Ecto neural progenitor cell (in vitro differentiated cells): Measurements from ENCODE around the gene RAB8B.

Source experiments
- DNase-seq: peaks from one replicate; pipeline ENCODE4 v3.0.0-alpha.2; 2018; ENCODE audit warnings: low spot score

RAB8B gene

DNA sequence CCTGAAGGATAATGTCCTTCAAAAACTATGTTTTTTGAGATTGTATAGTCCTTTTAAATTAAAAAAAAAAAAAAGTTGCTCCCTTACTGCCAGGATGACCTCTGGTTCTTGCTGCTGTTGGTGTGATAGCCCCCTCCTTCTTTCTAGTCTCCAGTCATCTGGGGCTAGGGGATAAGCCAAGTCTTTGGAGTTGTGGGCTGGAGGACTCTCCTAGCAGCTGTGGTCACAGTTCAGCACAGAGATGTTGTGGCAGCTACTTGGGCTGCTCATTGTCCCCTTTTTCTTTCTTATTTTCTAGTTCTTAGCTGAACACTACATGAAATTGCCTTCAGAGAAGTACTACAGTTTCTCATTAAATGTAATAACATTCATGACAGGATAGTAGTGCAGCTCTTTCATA lies 48.8 kb downstream of the RAB8B start:
- no peak for DNase-seq

DNA sequence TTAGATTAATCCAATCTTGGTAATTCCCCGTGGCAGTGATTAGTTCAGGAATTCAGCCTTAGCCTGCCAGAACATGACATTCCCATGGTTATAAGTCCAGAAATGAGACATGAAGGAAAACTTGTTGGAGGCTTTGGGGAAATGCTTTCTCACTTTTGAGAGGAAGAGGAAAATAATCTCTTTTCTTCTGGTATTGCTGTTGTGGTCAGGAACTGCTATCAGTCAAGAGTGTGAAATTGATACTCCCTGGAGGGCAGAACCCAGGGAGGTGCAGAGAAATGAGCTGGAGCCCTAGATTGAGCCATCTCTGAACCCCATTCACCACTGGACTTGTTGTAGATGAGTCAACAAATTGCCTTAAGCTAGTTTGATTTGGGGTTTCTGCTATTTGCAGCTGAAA lies 49.4 kb downstream of the RAB8B start:
- DNase-seq, result no peak

DNA sequence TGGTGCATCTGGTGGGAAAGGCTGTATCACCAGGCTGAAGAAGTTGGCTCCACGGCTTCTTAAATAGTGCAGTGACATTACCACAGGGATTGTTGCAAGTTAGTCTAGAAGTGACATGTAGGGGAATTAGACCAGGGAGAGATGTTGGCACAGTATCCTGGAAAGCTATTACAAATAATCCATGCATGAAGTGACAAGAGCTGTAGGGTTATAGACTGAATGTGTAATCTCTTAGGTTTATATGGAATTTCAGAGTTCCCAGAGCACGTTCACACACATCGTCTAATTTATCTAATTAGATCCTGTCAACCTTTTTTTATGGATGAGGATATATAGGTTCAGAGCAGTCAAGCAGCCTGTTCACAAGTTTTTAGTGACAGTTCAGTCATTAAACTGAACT lies 50.7 kb downstream of the RAB8B start:
- DNase-seq, result no peak

DNA sequence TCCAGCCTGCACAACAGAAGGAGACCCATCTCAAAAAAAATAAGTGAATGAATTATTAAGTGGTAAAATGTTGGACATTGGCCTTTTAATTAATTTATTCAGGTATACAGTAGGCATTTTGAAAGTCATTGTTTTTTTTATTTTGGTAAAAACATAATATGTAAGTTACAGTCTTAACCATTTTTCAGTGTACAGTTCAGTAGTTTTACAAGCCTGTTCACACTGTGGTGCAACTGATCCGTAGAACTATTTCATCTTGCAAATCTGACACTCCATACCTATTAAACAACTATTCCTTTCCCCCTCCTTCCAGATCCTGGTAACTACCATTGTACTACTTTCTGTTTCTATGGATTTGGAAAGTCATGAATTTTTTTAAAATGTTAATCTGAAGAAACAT lies 51.9 kb downstream of the RAB8B start:
- no peak for DNase-seq

DNA sequence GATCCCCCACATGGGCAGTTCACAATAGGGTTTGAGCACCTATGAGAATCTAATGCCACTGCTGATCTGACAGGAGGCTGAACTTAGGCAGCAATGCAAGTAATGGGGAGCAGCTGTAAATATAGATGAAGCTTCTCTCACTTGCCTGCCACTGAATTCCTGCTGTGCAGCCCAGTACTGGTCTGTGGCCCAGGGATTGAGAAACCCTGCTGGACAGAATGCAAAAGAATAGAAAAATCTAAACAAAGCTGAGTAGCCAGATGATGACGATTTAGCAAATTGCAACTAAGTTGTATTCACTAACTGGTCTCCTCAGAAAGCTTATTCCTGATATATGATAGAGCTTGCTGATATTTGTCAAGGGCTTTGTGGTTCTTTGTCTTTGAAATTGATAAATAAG lies 53.7 kb downstream of the RAB8B start:
- DNase-seq, result no peak

DNA sequence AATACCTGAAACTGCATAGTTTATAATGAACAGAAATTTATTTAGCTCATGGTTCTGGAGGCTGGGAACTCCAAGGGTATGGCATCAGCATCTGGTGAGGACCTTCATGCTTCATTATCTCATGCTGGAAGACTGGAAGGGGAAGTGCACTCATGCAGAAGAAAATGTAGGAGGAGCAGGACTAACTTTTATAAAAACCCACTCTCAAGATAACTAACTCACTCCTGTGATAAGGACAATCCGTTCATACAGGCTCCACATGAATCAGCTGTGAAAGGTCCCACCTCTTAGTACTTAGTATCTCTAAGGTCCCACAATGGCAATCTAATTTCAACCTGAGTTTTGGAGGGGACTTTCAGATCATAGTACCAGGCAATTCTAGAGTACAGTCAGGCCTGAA lies 54.4 kb downstream of the RAB8B start:
- DNase-seq, result no peak

DNA sequence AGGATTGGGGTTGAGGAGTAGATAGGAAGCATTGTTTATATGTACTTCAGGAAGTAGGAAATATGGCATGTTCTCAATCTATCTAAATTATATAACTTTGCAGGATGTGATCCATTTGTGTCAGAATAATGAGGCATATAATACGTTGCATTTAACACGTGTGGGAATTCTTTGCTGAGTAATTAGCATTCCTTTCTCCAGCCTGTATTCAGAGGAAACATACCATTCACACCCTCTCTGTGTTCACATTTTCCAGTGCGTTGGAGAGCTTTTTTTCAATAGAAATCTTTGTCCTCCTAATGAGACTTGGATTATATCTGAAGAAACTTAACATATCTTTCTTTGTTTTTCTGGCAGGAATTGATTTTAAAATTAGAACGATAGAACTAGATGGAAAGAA lies 55.0 kb downstream of the RAB8B start:
- no peak for DNase-seq

DNA sequence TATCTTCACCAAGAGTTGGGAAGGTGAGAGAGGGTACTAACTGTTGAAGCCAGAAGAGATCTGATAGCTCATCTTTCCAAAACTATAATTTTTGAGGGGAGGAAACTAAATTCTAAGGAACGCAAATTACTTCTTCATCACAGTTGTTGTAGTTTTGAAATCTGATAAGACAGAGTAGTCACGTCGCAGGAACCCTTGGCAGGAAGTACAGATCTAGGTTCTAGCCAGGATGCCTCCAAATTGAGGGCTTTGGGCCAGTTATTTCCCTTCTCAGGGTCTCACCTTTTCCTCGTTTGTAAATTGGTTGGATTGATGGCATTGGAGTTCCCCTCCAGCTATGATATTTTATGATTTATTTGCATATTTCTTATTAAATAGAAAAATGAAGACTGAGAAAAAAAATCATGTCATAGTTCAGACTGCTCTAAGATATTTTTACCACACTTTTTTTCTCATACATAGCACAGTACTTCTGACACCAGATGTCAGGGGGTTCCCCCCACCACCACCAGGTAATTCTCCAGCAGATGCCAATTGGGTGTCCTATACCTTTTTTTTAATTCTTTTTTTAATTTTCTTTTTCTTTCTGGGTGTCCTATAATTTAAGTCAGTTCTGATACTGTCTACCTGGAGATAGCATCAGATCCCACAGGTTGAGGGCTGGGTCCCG lies 55.7 kb downstream of the RAB8B start:
- no peak for DNase-seq

DNA sequence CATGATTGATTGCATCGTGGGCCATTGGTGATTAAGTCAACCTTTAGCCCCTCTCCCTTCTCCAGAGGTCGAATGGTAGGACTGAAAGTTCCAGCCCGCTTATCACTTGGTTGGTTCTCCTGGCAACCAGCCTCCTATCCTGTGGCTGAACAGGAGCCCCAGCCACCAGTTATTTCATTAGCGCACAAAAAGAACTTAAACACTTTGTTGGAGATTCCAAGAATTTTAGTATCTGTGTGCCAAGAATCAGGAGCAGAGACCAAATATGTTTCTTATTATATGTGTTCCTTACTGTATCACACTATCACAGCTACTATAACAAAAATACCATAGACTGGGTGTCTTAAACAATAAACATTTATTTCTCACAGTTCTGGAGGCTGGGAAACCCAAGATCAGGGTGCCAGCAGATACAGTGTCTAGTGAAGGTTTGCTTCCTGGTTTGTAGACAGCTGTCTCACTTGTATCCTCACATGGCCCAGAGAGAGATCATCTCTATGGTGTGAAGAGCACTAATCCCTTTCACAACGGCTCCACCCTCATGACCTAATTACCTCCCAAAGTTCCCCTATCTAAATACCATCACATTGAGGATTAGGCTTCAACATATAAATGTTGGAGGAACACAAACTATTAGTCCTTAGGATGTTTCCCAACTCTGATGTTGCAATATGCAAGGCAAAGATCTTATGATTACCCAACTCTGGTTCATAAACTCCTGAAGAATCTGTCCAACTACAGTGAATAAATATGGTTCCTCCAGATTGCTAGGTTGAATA lies 57.5 kb downstream of the RAB8B start:
- DNase-seq, result no peak

DNA sequence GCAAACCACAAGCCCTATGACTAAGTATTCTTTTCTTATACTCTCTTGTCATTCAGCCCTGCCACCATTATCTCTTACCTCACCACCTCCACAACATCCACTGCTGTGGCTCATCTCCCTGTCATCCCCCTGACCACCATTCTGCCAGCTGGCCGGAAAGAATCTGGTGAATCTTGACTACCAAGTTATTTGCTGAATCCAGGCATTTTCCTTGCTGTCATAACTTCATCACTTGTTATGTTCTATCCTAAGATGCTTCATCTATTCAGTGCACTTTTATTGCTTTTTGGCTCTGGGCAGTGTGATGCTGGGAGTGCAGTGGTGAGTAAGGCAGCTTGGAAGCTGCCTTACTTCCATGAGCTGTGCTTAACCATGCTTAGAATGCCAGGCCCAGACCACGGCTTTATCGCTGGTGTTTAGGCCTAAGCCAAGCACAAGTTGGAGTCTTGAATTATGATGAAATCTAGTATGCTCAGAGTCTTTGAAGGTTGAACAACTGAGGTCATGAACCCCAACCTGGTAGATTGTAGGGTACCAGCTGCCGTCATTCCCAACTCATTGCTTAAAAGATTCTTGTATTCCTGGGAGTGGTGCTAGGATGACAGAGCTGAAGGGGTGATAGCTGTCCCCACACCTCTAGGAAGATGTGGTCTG lies 61.0 kb downstream of the RAB8B start:
- no peak for DNase-seq

DNA sequence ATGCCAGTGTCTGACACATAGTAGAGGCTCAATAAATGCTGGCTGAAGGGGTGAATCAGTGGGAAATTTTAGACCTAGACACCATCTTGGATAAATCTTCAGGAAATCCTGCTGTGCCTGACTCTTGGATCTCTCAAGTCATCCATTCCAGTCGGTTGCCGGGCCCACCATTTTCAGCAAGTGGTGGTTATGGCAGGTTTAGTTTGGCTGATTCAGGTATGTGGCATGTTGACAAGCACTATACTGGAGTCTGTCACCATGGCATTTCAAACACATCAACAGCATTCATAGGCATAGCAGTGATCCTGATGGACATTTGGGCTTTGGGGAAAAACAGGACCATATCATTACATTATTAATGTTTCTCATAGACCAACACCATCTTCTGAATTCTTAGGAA lies 62.3 kb downstream of the RAB8B start:
- no peak for DNase-seq

DNA sequence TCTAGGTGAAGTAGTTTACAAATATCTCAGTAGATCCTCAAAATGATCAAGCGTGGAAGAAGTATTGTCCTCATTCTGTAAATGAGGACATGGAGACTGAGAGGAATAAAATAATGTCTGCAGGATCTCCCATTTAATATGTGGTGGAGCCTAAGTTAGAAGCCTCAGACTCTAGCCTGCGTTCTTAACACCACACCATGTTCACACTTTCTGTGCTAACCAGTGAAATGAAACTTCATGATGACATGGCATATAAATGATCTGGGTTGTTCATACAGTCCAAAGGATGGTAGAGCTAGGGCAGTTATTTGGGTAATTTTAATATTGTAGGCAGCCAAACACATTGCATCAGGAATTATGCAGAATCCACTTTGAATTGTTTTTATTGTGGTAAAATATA lies 62.9 kb downstream of the RAB8B start:
- DNase-seq, result no peak

DNA sequence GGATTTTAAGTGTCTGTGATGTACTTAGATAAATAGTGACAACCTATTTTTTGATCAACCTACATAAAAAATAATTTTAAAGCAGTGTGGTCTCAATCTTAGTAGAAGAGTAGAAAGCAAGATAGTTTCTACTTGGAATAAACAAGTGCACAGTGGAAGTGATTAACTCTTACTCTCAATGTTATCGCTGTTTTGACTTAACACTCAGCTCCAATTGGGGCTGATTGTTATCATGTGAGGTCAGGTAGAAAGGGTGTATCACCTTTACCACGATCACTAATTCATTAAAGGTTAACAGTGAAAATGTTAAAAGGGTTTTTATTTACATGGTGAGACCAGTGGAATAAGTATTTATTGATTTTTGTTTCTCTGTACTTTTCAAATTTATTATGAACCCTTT lies 65.6 kb downstream of the RAB8B start:
- DNase-seq, result no peak

DNA sequence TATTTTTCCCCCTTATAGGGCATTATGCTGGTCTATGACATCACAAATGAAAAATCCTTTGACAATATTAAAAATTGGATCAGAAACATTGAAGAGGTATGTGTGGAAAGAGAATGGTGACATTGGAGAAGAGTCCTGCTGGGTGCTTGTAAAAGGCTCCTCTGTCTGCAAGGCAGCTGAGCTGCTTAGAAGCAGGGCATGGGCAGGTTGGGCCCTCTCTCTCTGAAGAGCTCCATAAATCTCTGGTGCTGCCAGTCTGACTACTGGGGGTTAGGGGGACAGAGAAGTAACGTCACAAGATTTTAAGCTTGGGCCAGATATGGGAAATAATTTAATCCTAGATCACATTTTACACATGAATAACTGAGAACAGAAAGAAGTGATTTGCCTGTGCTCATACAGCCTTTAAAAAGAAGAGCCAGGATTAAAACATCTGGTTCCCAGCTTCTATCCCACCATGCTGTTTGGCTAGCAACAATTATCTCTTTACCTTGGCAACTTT lies 66.1 kb downstream of the RAB8B start:
- DNase-seq, result no peak

DNA sequence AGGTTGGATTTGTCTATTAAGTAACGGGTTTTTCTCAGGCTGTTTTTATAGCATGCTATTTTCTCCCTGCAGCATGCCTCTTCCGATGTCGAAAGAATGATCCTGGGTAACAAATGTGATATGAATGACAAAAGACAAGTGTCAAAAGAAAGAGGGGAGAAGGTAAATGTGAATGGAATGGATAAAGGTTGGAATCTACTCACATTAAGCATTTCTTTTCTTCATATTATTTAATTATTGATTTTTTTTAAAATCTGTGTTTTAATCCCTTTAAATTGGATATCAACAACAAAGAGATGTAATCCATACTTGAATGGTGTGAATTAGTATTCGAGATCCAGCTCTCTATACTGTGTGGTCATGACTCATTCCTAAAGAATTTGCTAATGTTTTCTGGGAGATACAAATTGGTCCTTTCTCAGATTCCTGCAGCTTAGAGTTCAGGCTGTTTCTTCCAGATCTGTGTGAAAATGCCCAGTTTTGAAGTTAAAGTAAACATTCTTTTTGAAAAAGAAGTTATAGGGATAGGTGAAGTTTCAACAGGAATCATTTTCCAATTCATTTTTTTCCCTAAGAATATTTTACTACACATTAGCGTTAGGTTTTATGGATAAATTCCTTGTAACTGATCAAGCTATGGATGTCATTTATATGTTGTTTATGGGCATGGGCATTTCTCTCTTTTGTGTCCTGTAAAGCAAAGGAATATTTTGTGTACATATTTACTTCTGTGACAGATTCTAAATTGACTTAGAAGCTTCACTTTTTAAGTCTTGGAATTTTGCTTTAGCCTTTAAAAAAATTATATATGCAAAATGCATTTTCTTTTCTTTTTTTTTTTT lies 67.2 kb downstream of the RAB8B start:
- DNase-seq, result no peak

DNA sequence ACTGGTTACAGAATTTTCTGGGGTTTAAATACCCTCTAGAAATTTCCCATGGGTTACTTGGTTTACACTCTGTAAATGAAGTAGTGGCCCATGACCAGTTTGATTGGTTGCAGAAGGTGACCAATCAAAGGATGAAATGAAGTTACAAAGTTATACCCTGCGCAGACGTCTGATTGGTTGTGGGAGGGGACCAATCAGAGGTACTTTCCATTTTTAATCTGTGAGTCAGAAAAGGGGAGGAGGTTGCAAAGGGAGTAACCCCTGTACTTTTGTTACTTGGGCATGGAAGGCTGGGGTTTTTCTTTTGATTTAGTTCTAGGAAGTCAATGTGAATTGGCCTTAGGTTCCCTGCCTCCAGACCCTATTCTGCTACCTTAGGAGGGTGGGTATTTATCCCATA lies 69.3 kb downstream of the RAB8B start:
- DNase-seq, result no peak

DNA sequence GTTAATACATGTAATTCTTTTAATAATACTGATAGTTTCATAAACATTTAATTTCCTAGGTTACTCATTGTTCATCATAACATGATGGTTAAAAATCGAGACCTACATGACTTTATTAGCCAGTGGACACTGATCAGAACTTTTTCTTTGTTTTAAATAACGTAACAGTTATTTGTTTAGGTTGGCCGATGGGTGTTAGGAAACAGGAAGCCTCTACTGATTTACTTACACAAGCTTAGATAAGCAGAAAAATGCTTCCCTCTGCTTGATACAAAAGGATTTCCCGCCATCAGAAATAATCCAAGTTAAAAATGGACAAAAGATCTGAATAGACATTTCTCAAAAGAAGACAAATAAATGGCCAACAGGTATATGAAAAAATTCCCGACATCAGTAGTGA lies 71.4 kb downstream of the RAB8B start:
- DNase-seq, result no peak

DNA sequence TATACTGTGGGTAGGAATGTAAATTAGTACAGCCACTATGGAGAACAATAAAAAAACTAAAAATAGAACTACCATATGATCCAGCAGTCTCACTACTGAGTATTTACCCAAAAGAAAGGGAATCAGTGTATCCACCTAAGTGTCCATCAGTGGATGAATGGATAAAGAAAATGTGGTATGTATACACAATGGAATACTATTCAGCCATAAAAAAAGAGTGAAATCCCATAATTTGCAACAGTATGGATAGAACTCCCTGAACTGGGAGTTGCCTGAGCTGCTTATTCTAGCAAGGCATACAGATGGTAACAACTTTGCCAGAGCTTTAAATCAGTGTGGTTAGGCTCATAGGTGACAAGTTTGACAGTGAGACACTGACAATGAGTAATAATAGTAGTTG lies 71.9 kb downstream of the RAB8B start:
- no peak for DNase-seq

DNA sequence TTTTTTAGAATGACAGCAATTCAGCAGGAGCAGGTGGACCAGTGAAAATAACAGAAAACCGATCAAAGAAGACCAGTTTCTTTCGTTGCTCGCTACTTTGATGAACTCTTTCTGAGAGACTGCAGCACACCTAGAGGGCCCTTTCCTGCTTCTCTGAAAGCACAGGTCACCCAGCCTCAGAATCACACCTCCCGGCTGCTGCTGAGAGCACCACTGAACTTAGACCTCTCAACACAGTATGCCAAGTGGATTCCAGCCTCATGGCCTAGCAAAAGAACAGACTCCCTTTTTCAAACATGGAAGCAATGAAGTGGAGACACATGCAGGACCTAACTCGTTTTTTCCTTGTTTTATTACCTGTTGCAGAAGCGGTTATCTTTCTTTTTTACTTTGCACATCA lies 74.1 kb downstream of the RAB8B start:
- no peak for DNase-seq

DNA sequence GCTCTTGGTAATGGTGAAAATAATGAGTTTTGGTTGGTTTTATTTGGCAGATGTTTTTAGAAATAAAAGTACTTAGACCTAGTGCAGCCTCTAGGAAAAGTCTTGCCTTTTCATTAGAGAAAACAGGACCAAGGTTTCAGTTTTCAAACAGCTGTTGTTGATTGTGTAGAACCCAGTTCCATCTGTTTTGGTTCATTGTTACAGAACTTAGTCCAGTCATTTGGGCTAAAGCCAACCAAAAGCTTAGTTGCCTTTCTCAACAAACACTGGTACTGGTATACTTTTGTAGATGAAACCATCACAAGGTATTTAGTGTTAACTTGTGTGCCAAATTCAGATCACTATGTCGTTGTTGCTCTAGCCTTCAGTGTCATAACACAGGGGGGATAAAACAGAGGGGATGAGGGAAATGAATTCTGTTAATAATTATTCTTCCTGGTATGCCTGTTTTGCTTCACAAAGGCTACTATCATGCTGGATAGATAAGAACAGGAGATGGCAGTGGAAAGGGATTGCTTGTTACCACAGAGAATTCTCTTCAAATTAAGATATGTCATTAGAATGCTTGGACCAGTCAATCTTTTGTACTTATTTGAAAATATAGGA lies 75.4 kb downstream of the RAB8B start:
- DNase-seq, result no peak

DNA sequence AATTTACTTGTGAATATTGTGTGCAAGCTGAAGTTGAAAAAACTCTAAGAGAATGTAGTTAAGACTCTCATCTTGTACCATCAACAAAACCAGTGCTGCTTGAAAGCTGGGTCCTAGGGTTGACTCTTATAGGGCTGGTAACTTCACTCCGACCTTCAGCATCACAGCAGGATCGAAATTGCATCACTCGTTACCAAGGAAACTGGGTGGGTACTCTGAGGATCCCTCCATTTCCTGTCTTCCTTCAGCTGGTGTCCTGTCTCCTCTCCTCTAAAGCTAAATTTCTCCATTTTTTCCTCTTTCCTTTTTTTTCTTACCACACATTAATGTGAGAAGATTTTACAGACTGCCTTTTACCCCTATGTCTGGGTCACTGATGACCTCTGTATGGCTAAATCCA lies 85.0 kb downstream of the RAB8B start:
- no peak for DNase-seq
